Breast epithelium (tissue), 3 donors: ENCODE measurements around the gene LZTFL1.

Source experiments
- POLR2A ChIP-seq: fragments of 450-650 bp; IDR thresholded peaks from one replicate; pipeline ENCODE4 v1.6.1; 2016; ENCODE audit warnings: antibody characterized with exemption, mild to moderate bottlenecking, moderate library complexity
- TF ChIP-seq, protein P1 (sequence below), 3 donors: fragments of 450-650 bp; IDR thresholded peaks; one replicate each; pipeline ENCODE4 v1.5.1; 2016 to 2017; ENCODE audit warnings: antibody characterized with exemption in 3 of 3, mild to moderate bottlenecking in 3 of 3, moderate library complexity in 3 of 3

DNA sequence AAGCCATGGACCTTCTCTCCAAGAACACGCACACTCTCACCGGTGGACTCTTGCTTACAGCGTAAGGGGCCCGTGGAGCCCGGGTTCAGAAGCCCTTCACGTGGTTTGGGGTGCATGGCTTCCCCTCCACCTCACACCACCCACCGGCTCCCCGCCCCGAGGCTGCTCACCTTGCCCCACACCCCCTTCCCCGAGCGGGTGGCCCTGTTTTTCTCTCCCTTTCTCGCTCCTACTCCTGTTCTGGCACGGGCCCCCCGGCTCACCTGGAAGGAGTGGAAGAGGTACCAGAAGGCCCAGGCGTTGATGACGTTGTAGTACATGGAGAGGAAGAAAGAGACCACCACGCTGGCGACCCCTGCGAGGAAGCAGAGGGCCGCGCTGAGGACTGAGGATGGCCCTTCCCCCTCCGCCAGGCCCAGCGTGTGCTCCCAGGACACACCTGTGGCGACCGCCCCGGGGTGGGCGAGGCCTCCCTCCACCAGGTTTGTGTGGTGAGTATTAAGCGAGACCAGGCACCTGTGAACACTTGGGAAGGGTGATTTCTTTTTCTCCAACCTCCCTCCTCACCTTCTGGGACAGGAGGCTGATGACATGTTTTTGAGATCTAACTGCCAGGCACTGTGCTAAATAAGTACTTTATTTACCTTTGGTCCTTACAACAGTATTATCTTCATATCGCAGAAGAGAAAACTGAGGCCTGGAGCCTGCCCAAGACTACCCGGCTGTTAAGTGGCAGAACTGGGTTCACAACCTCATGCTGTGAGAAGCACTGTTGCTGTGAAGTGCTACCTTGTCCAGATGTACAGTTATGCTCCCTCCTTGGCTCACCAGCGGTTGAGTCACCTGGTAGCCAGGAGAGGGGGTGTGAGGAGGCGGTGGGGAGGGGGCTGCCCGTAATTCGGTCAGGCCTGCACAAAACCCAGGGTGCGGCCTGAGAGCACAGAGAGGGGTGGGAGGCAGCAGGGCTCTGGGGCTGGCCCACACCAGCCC lies 61.9 kb downstream of the LZTFL1 start:
- no peak for TF ChIP-seq POLR2A
- TF ChIP-seq, protein P1, sequence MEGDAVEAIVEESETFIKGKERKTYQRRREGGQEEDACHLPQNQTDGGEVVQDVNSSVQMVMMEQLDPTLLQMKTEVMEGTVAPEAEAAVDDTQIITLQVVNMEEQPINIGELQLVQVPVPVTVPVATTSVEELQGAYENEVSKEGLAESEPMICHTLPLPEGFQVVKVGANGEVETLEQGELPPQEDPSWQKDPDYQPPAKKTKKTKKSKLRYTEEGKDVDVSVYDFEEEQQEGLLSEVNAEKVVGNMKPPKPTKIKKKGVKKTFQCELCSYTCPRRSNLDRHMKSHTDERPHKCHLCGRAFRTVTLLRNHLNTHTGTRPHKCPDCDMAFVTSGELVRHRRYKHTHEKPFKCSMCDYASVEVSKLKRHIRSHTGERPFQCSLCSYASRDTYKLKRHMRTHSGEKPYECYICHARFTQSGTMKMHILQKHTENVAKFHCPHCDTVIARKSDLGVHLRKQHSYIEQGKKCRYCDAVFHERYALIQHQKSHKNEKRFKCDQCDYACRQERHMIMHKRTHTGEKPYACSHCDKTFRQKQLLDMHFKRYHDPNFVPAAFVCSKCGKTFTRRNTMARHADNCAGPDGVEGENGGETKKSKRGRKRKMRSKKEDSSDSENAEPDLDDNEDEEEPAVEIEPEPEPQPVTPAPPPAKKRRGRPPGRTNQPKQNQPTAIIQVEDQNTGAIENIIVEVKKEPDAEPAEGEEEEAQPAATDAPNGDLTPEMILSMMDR (IDR thresholded peaks at IDR 0.05): no peak
